22Rv1 (cell line): ENCODE measurements around the gene ANAPC16.

Source experiments
- H3K27ac ChIP-seq: fragments of 450-650 bp; 2 replicates; pipeline ENCODE4 v1.5.1; 2017
- ZFX ChIP-seq: fragments of 450-650 bp; IDR thresholded peaks from 2 replicates; pipeline ENCODE4 v1.6.1; 2017; ENCODE audit warnings: antibody characterized with exemption, borderline replicate concordance
- TF ChIP-seq, protein P1 (sequence below): fragments of 450-650 bp; IDR thresholded peaks from 2 replicates; pipeline ENCODE4 v1.5.1; 2017; ENCODE audit warnings: mild to moderate bottlenecking

The ANAPC16 gene

DNA sequence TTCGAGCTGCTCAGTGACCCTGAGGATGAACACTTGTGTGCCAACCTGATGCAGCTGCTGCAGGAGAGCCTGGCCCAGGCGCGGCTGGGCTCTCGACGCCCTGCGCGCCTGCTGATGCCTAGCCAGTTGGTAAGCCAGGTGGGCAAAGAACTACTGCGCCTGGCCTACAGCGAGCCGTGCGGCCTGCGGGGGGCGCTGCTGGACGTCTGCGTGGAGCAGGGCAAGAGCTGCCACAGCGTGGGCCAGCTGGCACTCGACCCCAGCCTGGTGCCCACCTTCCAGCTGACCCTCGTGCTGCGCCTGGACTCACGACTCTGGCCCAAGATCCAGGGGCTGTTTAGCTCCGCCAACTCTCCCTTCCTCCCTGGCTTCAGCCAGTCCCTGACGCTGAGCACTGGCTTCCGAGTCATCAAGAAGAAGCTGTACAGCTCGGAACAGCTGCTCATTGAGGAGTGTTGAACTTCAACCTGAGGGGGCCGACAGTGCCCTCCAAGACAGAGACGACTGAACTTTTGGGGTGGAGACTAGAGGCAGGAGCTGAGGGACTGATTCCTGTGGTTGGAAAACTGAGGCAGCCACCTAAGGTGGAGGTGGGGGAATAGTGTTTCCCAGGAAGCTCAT is 59.0 kb downstream of the ANAPC16 start:
- H3K27ac ChIP-seq = peak overlapping the region; percentile 97
- TF ChIP-seq, protein P1, sequence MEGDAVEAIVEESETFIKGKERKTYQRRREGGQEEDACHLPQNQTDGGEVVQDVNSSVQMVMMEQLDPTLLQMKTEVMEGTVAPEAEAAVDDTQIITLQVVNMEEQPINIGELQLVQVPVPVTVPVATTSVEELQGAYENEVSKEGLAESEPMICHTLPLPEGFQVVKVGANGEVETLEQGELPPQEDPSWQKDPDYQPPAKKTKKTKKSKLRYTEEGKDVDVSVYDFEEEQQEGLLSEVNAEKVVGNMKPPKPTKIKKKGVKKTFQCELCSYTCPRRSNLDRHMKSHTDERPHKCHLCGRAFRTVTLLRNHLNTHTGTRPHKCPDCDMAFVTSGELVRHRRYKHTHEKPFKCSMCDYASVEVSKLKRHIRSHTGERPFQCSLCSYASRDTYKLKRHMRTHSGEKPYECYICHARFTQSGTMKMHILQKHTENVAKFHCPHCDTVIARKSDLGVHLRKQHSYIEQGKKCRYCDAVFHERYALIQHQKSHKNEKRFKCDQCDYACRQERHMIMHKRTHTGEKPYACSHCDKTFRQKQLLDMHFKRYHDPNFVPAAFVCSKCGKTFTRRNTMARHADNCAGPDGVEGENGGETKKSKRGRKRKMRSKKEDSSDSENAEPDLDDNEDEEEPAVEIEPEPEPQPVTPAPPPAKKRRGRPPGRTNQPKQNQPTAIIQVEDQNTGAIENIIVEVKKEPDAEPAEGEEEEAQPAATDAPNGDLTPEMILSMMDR = peak; percentile 67
- no peak for TF ChIP-seq ZFX

DNA sequence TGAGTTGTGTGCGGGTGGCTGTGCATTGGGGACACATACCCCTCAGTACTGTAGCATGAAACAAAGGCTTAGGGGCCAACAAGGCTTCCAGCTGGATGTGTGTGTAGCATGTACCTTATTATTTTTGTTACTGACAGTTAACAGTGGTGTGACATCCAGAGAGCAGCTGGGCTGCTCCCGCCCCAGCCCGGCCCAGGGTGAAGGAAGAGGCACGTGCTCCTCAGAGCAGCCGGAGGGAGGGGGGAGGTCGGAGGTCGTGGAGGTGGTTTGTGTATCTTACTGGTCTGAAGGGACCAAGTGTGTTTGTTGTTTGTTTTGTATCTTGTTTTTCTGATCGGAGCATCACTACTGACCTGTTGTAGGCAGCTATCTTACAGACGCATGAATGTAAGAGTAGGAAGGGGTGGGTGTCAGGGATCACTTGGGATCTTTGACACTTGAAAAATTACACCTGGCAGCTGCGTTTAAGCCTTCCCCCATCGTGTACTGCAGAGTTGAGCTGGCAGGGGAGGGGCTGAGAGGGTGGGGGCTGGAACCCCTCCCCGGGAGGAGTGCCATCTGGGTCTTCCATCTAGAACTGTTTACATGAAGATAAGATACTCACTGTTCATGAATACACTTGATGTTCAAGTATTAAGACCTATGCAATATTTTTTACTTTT is 59.7 kb downstream of the ANAPC16 start:
- TF ChIP-seq ZFX = no peak
- TF ChIP-seq, protein P1 = no peak
- peak overlapping the region; percentile 97 for H3K27ac ChIP-seq

DNA sequence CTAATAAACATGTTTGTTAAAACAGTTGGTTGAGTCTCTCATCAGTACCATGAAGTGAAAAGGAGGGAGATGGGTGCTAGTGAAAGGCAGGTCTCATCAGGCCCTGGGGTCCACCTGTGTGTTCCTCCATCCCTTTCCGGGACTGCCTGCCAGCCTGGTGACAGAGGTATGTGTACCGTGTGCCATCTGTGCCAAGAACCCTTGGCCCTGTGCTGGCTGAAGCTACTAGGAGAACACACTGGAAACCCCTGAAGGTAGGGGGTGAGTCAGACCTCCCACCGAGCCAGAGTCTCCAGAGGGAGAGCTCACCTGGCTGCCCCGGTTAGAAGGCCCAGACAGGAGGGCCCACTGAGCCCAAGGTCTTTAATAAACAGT is 60.2 kb downstream of the ANAPC16 start:
- TF ChIP-seq, protein P1 = no peak
- TF ChIP-seq ZFX = no peak
- H3K27ac ChIP-seq = peak overlapping the region; percentile 97

DNA sequence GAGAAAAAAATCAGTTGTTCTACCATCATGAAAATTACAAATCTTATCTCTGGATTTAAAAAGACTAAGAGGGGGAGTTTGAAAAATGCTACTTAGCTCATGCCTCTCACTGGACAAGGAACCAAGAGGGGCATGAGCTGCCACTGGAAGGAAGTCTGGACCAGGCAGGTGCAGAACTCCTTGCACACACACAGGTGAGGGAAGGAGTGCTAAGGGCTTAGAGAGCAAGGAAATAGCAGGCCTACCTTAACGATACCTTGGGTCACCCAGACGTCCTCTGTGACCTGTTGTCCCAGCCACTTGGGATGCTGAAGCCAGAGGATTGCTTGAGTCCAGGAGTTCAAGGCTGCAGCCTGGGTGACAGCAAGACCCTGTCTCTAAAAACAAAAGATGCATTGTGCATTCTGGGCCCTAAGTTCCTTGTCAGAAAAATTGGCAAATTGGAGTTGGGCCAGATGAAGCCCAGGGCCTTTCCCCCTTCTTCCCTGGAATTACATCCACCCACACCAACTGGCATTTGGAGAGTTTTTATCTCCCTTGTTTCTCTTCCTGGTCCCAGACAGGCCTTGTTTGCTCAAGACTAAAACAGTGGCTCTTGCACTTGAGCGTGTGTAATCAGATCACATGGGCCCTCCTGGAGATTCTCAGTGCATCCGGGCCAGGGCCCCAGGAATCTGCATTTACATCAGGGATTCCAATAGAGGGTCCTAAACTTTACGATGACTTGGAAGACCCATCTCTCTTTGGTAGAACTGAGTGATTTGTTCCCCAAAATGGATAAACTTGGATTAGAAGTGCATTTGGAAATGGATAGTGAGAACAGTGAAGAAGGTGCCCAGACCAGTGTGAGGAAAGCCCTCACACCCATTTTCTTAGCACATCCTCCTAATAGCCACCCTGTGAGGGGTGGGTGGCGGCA is 60.9 kb downstream of the ANAPC16 start:
- peak overlapping the region; percentile 97 for H3K27ac ChIP-seq

DNA sequence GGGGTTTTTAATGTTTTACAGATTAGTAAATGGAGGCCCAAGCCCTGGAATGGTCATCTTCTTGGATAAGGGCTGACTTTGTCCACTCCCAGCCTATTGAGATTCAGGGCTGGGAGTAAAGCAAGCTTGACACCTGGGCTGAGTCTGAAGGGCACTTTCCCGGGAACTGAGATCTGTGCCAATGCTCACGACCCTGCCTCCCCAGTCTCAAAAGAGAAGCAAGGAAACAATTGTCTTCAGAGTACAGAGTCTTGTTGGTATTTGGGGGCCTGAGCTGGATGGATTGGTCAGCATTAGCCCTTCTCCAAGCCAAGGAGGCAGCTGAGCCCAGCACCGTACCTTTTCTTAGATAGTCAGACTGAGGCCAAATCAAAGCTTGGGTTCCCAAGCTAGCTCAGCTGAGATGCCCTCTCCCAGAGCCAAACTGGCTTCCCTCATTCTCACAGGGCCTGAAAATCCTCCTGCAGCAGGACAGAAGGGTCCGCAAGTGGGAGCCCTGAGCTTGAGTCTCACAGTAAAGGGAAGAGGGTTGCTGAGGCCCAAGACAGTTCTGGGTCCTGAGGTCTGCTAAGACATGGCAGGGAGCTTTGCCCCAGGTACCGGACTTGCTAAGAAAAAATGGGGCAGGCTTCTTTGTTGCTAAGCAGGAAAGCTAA is 61.7 kb downstream of the ANAPC16 start:
- H3K27ac ChIP-seq = peak overlapping the region; percentile 97
- TF ChIP-seq, protein P1 = no peak
- no peak for TF ChIP-seq ZFX

More for the DNA sequence above, 60.9 kb downstream of the ANAPC16 start:
- TF ChIP-seq ZFX = no peak
- TF ChIP-seq, protein P1 = no peak

DNA sequence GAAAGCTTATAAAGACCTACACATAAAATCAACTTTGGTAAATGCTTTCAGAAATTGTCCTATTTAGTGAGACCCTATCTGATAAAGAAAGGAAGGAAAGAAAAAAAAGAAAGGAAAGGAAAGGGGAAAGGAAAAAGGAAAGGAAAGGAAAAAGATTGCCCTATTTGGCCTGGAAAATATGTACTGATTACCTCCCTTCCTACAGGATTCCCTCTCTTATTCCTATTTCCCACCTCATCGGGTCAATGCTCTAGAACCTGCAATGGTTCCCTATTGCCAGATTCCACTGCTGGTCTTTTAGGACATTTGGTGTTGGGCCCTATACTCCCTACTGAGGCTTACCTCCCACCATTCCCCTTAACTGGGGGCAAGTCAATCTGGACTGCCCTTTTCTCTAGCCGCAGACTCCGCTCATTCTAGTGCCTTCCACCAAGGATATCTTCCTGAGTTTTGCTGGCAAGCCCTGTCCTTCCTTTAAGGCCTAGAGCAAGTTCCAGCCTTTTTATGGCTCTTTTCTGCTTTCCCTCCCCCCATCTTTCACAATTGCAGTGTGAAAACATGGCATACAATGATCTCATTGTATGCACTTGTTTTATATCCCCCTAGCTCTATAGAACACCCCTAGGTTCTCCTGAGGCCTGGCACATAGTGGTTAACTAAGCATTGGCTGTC is 62.3 kb downstream of the ANAPC16 start:
- TF ChIP-seq, protein P1 = no peak
- TF ChIP-seq ZFX = no peak
- H3K27ac ChIP-seq = peak overlapping the region; percentile 97; the same call in 1 of the 2 replicates
